IPS DF 4.7 (cell line): ENCODE results near the gene LAPTM4A.
"Not testable (repeated sequence)": the region's sequence is repeated elsewhere in the genome, so short reads cannot be mapped to it uniquely, and the experiment has no call there.

Experiments used
- DNase-seq: peaks from one replicate; pipeline ENCODE4 v3.0.0-alpha.2; 2013; ENCODE audit warnings: low spot score; ENCODE audit errors: extremely low read depth

The LAPTM4A gene

DNA sequence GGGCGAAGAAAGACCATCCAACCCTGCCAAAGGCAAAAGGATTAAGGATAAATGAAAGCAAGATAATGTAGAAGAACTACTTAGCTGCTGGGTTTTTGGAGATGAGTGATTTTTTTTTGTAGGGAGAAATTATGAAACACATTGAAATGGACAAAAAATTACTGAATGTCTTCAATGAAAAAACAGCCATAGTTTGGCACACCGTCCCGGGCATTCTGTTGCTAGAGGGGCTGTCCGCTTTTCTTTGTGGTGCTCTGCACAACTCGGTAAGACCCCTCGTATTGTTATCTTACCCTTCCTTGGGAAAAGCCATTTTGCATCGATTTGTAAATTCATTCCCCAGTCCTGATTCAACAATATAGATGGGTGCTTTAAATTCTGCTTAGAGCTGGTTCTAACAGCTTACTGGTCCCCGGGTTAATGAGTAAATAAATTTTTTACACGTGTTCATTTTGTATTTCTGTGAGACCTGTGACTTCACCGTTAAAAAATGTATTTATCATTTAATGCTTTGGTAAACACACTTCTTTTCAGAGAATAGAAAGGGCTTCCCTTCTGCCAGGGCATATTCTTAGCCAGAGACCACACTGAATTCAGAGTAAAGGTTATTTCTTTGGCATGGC is 912 bp upstream of the LAPTM4A start:
- DNase-seq: no peak

DNA sequence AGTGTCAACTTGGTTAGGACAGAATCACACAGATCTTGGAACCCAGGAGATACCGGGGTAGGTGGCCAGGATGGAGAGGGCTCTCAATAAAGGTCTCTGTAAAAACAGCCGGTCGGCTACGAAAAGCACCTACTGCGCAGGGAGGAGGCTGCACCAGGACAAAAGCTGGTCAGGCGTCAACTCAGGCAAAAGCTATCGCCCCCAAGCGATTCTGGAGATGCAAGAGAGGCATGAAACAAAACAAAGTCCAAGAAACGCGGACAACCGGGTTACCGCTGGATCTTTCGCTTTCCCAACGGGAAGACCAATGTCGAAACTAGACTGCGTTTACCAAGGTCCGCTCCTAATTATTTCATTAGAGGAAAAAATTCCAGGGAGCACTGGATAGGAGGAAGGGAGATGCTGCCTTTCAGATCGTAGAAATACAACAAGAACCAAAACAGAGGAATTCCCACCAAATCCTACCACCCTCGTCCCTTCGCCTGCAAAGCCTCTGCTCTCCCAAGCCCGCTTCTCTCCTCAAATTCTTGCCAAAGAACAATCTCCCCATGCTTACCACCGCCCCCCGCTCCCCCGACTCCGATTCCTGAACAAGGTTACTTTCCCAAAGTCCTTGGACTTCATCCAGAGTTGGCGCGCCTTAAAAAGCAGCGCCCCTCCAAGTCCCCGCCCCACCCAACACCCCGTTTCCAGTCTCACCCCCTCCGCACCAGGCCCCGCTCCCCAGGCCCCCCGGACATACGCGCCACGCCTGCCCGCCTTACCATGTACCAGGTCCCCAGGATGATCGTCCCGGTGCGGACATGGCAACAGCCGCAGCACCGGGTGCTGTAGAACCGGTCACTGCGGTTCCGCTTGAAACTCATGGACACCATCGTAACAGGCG is 539 bp downstream of the LAPTM4A start:
- DNase-seq: no peak

DNA sequence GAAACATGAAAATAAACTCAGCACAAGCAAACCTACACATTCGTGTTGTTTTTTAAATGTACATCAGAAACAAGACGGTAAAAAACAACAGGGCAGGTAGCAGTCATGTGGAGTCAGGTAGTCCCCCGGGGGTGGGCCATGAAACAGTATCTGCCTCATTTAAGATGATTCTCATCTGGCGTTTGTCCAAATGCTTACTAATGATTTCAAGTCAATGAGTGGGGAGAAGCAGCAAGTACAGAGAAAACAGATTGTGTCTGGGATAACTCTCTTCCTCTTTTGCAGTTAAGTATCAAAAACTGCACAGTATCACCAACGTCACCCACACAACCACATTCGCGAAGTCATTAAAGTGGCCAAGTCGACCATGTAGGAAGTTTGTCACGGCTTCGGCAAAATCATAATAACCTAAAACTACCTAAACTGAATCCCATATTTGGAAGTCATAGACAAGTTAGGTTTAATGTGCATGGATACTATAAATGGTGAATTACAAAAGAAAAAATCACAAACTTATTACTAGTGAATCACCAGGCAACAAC is 1.3 kb downstream of the LAPTM4A start:
- DNase-seq: no peak

DNA sequence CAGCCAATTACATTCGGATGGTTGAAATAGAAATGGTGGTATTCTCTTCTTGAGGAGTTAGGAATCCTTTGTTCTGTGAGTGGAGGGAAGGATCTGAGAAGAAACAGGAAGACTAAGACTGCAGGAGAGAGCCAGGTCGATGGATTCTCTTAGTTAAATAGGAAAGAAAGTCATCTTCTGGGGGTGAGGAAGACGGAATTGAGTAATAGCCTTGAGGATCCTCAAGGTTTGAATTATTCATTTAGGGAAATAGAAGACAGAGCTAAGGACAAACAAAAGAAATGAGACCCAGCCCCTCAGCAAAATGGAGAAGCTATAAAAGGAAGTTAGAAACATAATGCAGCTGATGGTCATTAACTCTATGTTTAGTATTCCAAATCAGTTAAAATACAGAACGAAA is 1.8 kb downstream of the LAPTM4A start:
- DNase-seq: no peak

GRCh38 chr2:20048488-20049448 is 2.7 kb downstream of the LAPTM4A start:
- no peak for DNase-seq

DNA sequence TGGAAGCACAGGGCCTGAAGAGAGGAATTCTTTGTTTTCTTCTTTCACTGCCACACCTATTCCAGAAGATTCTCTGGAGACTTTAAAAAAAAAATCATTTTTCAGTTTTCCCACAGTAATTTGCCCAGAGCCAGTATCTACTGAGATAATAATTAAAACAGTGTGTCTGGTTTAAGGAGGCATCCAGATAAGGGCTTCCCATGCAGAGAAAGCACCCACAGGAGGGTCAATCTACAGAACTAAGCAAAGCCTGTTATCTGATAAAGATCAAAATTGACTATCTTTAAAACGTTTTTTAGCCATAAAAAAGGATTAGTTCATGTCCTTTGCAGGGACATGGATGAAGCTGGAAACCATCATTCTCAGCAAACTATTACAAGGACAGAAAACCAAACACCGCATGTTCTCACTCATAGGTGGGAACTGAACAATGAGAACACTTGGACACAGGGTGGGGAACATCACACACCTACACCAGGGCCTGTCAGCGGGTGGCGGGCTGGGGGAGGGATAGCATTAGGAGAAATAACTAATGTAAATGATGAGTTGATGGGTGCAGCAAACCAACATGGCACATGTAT is 5.6 kb downstream of the LAPTM4A start:
- DNase-seq: not testable (repeated sequence)

DNA sequence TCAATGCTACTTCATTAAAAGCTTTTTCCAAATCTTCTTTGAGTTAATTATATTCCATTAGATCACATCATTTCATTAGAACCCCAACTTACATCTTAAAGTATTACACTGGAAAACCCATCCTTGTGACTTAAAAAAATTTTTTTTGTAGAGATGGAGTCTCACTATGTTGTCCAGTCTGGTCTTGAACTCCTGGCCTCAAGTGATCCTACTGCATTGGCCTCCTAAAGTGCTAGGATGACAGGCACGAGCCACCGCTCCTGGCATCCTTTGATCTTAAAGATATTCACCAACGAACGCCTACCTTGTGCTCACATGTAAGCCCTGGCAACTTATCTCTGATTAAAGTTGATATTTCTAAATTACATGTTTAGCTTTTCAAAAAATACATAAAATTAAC is 6.7 kb downstream of the LAPTM4A start:
- DNase-seq: no peak

DNA sequence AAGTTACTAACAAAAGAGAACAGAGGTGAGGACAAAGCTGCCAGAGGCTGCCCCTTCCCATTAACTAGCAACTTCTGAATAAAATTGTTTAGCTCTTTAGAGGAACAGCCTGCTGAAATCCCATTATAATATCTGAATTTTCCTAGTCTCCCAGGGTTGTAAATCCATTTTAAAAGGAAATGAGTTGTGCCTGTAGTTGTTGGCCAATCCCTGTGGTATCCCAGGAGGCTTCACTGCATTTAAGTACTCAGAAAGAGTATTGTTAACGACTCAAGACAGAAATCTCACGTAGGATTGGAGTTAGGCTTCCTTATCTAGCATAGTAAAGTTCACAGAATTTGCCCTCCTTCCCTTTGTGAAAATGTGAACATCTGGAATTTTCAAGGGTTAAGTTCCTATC is 8.9 kb downstream of the LAPTM4A start:
- DNase-seq: no peak

GRCh38 chr2:20040489-20041172 is 10.8 kb downstream of the LAPTM4A start:
- no peak for DNase-seq

DNA sequence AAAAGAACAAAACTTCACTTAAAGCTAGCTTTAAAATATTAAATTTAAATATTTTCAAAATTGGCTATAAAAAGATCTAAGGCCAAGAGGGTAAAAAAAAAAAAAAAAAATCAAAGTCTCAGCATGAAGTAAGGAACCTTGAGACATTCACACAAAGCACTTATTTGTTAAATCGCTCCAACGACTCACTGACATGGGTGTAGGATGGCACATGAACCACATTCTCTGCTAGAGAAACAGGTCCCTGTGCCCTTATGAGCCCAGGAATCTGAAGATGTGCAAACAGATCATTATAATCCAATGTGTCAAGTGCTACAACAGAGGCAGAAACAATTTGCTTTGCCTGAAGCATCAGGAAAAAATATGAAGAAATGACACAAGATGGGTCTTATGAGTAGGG is 13.8 kb downstream of the LAPTM4A start:
- no peak for DNase-seq

DNA sequence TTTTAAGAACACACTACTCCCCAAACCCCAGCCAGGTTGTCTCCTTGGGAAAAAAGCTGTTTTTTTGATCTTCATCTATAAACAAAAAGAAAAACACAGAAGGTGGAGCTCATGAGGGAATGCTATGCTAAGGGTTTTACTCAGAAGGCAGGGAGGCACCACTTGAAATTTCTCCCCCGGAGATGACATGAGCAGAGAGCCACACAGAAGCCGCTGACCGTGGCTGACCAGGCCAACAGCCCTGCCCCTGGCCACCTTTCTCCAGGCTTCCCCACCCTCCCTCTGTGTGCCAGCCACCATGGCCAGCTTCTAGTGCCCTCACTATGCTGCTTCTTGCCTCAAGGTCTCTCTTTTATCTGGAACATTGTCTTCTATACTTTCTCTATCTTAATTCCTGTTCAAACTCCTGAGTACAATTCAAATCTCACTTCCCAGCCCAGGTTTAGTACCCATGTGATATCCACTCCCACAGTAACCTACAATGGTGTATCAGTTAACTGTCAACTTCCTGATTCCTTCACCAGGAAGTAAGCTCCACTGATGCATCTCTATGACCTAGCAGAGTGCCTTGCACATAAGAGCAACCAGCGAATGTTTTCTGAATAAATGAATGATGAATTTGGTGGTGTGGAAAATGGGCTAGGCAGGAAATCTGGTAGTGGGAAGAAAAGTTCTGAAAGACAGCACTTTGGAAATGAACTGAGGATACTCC is 15.3 kb downstream of the LAPTM4A start:
- no peak for DNase-seq

- no peak for DNase-seq
Measured at GRCh38 chr2:20034821-20035220, 16.6 kb downstream of the LAPTM4A start.

DNA sequence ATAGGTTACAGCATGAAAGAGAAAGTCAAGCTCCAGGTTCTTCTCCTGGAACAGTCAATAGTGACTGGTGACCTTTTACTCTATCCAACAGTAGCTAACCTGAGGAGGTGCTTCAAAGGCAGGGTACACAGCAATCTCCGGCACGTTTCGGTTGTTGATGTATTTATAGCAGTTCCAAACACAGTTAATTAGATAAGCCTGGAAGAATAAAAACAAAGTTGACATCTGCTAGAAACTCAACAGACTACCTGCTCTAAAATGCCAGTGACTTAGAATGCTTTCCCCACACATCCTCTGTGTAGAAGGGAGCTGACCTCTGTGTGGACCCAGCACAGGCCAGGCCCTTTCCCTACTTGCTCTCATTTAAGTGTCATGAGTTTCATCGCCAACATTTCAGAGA is 17.2 kb downstream of the LAPTM4A start:
- DNase-seq: no peak

- no peak for DNase-seq
Measured at GRCh38 chr2:20033322-20033721, 18.1 kb downstream of the LAPTM4A start.

DNA sequence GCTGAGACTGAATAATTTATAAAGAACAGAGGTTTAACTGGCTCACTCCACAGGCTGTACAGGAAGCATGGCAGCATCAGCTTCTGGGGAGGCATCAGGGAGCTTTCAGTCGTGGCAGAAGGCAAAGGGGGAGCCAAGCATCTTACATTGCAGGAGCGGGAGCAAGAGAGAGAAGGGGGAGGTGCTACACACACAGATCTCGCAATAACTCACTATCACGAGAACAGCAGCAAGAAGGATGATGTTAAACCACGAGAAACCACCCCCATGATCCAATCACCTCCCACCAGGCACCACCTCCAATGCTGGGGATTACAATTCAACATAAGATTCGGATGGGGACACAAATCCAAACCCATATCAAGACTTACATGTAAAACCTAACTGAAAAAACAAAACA is 21.2 kb downstream of the LAPTM4A start:
- DNase-seq: no peak

- DNase-seq: no peak
Measured at GRCh38 chr2:20027705-20028434, 23.6 kb downstream of the LAPTM4A start.

DNA sequence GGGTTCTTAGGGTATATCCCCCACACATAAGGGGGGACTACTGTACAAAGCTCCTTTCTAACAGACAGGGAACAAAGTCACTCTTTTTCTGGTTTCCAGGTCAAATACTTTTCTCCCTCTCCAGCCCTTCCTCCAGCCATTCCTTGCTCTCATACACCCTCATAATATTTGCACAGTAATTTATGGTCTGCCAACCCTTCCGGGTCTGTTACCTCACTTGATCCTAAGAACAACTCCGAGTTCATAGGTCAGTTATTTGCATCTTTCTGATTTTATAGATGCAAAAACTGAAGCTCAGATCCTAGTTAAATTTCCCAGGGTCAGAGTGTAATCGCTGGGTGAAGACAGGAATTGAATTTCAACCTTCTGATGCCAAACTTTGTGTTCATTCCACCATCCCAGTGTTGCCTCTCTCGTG is 24.2 kb downstream of the LAPTM4A start:
- no peak for DNase-seq

DNA sequence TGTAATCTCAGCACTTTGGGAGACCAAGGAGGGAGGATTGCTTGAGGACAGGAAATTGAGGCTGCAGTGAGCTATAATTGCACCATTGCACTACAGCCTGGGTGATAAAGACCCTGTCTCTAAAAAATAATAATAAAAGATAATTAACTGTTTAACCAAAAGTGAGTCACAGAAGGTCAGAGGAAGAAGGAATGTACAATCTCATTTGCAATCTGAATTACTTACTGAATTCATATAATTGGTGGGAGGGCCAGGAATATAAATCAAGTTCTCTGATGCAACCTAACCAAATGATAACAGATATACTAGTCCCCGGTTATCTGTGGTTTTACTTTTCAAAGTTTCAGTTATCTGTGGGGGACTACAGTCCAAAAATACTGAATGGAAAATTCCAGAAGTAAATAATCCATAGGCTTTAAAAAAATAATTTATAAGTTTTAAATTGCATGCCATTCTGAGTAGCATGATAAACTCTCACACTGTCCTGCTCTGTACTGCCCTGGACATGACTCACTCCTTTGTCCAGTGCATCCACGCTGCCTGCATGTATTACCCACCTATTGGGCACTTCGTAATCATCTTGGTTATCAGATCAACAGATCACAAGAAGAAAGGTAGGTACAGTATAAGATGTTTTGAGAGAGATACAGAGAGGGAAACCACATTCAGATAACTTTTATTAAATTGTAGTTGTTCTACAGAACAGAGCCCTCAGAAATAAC is 26.2 kb downstream of the LAPTM4A start:
- DNase-seq: no peak

- DNase-seq: no peak
Measured at GRCh38 chr2:20023688-20024087, 27.7 kb downstream of the LAPTM4A start.
